HepG2 (cell line): ENCODE data around the gene OGFR. TPM values are rescaled to one million over a fixed set of nuclear protein-coding genes. Genes with fewer than 3 reads are reported as not detected.

Experiments
- ELF1 ChIP-seq: sonication (generic); formaldehyde crosslinking; IDR thresholded peaks from 2 replicates; pipeline ENCODE4 v1.4.0; 2020; ENCODE audit warnings: missing genetic modification reagents
- GLI4 ChIP-seq: sonication (generic); formaldehyde crosslinking; IDR thresholded peaks from 2 replicates; pipeline ENCODE4 v1.5.1; 2020; ENCODE audit warnings: missing genetic modification reagents, mild to moderate bottlenecking, moderate library complexity, borderline replicate concordance
- HMG20A ChIP-seq: IDR thresholded peaks from 2 replicates; pipeline ENCODE4 v1.6.1; 2016; ENCODE audit warnings: borderline replicate concordance
- HNRNPUL1 ChIP-seq: fragments of 200-400 bp; formaldehyde crosslinking; IDR thresholded peaks from 2 replicates; pipeline ENCODE4 v1.6.1; 2017; ENCODE audit warnings: low read depth, mild to moderate bottlenecking, low read length, moderate library complexity
- MYPOP ChIP-seq: sonication (generic); formaldehyde crosslinking; IDR thresholded peaks from 2 replicates; pipeline ENCODE4 v1.8.1; 2023; ENCODE audit warnings: mild to moderate bottlenecking, moderate library complexity, missing genetic modification reagents
- NCOA5 ChIP-seq: sonication (generic); formaldehyde crosslinking; IDR thresholded peaks from 2 replicates; pipeline ENCODE4 v1.4.0; 2020; ENCODE audit warnings: missing genetic modification reagents
- PREB ChIP-seq: sonication (generic); formaldehyde crosslinking; IDR thresholded peaks from 2 replicates; pipeline ENCODE4 v1.4.0; 2020; ENCODE audit warnings: missing genetic modification reagents
- PRPF4 ChIP-seq: fragments of 200-400 bp; formaldehyde crosslinking; IDR thresholded peaks from 2 replicates; pipeline ENCODE4 v1.6.1; 2016; ENCODE audit warnings: low read length, low read depth; ENCODE audit not compliant: poor library complexity, severe bottlenecking
- PTBP1 ChIP-seq: fragments of 200-400 bp; formaldehyde crosslinking; IDR thresholded peaks from 2 replicates; pipeline ENCODE4 v1.6.1; 2018; ENCODE audit warnings: low read length, low read depth; ENCODE audit not compliant: poor library complexity, severe bottlenecking
- RAD51 ChIP-seq: fragments of 450-650 bp; IDR thresholded peaks from 2 replicates; pipeline ENCODE4 v1.6.1; 2016; ENCODE audit warnings: borderline replicate concordance
- SCMH1 ChIP-seq: sonication (generic); formaldehyde crosslinking; IDR thresholded peaks from 2 replicates; pipeline ENCODE4 v1.9.0; 2021; ENCODE audit warnings: missing genetic modification reagents, mild to moderate bottlenecking, borderline replicate concordance
- SMC3 ChIP-seq: IDR thresholded peaks from 2 replicates; pipeline ENCODE4 v1.6.1; 2011; ENCODE audit warnings: low read length, improper control_type of control experiment
- U2AF1 ChIP-seq: fragments of 200-400 bp; formaldehyde crosslinking; optimal IDR thresholded peaks from 2 replicates; pipeline ENCODE3; 2017; ENCODE audit warnings: mild to moderate bottlenecking, low read depth, low read length
- ZBTB20 ChIP-seq: sonication (generic); formaldehyde crosslinking; IDR thresholded peaks from 2 replicates; pipeline ENCODE4 v1.8.1; 2023; ENCODE audit warnings: missing genetic modification reagents, low read depth, mild to moderate bottlenecking, borderline replicate concordance
- ZFYVE20 ChIP-seq: sonication (generic); formaldehyde crosslinking; IDR thresholded peaks from 2 replicates; pipeline ENCODE4 v1.8.0; 2023; ENCODE audit warnings: low read depth, mild to moderate bottlenecking, moderate library complexity, missing genetic modification reagents, borderline replicate concordance
- ZNF136 ChIP-seq: sonication (generic); formaldehyde crosslinking; IDR thresholded peaks from 2 replicates; pipeline ENCODE4 v1.8.1; 2022; ENCODE audit warnings: low read depth, mild to moderate bottlenecking, moderate library complexity, missing genetic modification reagents
- ZNF224 ChIP-seq: sonication (generic); formaldehyde crosslinking; IDR thresholded peaks from 2 replicates; pipeline ENCODE4 v1.5.0; 2020; ENCODE audit warnings: mild to moderate bottlenecking, missing genetic modification reagents
- ZNF414 ChIP-seq: sonication (generic); formaldehyde crosslinking; IDR thresholded peaks from 2 replicates; pipeline ENCODE4 v1.5.0; 2020; ENCODE audit warnings: missing genetic modification reagents
- polyA plus RNA-seq, 8 experiments: library from polyadenylated mRNA; depleted of rRNA in 3 of 8; stranded (reverse) in 7 of 8; unstranded in 1 of 8; fragments of >200 nt; fragmentation: Illumina TruSeq in 4 of 8; extraction: Trizol in 4 of 8; gene quantifications; 2 replicates each; pipeline versions ENCODE4 v1.2.1 to v1.2.3, GENCODE V29; 2011 to 2016; ENCODE audit warnings: low read depth in 4 of 8, missing spikeins in 1 of 8, mixed read lengths in 1 of 8; ENCODE audit not compliant: insufficient read depth in 1 of 8
- total RNA-seq, 5 experiments: library from RNA; depleted of rRNA; stranded (reverse); fragments of >200 nt; fragmentation: Illumina TruSeq; extraction: Trizol; gene quantifications; 2 replicates each; pipeline ENCODE4 v1.2.3, GENCODE V29; 2016; ENCODE audit warnings: low read depth in 1 of 5
- TF ChIP-seq, protein P1 (sequence below): sonication (generic); formaldehyde crosslinking; IDR thresholded peaks from 2 replicates; pipeline ENCODE4 v1.4.0; 2020; ENCODE audit warnings: mild to moderate bottlenecking, missing genetic modification reagents

OGFR gene
- total and polyA plus RNA-seq, 2 of the 13 experiments (the other 11 are each of a cell fraction or from before 2014, with no cell fraction given), result 47.7 to 81.8 TPM

DNA sequence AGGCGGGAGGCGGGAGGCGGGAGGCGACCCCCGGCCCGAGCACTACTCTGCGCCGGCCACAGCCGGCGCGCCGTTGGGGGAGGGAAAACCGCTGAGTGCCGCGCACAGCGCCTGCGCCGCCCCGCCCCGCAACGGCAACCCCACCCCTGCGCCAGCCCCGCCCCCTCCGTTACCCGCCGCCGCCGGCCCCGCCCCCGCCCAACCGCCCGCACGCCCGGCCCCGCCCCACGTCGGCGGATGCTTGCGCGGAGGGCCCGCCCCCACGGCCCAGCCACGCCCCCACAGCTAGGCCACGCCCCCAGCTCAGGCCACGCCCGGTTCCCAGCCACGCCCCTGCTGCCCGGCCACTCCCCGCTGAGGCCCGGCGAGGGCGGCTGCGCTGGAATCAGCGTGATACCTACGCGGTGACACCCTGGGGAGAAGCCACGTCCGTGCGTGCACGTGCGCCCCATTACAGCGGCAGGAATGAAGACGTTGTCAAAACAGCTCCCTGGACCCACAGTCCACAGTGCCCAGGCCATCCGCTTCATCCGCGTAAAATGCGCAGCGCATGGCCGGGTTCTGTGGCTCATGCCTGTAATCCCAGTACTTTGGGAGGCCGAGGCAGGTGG lies 57.2 kb downstream of the OGFR start, which contains the start of gene TCFL5 (continued):
- no peak for TF ChIP-seq SMC3
- TF ChIP-seq PRPF4, result no peak
- peak; percentile 98 for TF ChIP-seq GLI4 (CRISPR knock-in tag)
- TF ChIP-seq ZNF224 (CRISPR knock-in tag), result no peak; the same call in 1 of the 2 replicates
- TF ChIP-seq ZNF136, result peak; percentile 96
- no peak for TF ChIP-seq PTBP1
- TF ChIP-seq ZBTB20 (CRISPR knock-in tag), result peak; percentile 91
- no peak for TF ChIP-seq U2AF1
- 0 out of 2 replicates have a peak, but pooled peaks have one; percentile 69 for TF ChIP-seq ZNF414 (CRISPR knock-in tag)
- no peak for TF ChIP-seq HNRNPUL1
- TF ChIP-seq SCMH1, result no peak
- TF ChIP-seq PREB, result peak; percentile 94; the same call in 1 of the 2 replicates
- no peak for TF ChIP-seq RAD51
- TF ChIP-seq HMG20A, result peak; percentile 38; the same call in 1 of the 2 replicates
- TF ChIP-seq ZFYVE20 (CRISPR knock-in tag), result no peak
- TF ChIP-seq NCOA5 (CRISPR knock-in tag), result no peak
- TF ChIP-seq ELF1, result peak; percentile 62
- TF ChIP-seq, protein P1, sequence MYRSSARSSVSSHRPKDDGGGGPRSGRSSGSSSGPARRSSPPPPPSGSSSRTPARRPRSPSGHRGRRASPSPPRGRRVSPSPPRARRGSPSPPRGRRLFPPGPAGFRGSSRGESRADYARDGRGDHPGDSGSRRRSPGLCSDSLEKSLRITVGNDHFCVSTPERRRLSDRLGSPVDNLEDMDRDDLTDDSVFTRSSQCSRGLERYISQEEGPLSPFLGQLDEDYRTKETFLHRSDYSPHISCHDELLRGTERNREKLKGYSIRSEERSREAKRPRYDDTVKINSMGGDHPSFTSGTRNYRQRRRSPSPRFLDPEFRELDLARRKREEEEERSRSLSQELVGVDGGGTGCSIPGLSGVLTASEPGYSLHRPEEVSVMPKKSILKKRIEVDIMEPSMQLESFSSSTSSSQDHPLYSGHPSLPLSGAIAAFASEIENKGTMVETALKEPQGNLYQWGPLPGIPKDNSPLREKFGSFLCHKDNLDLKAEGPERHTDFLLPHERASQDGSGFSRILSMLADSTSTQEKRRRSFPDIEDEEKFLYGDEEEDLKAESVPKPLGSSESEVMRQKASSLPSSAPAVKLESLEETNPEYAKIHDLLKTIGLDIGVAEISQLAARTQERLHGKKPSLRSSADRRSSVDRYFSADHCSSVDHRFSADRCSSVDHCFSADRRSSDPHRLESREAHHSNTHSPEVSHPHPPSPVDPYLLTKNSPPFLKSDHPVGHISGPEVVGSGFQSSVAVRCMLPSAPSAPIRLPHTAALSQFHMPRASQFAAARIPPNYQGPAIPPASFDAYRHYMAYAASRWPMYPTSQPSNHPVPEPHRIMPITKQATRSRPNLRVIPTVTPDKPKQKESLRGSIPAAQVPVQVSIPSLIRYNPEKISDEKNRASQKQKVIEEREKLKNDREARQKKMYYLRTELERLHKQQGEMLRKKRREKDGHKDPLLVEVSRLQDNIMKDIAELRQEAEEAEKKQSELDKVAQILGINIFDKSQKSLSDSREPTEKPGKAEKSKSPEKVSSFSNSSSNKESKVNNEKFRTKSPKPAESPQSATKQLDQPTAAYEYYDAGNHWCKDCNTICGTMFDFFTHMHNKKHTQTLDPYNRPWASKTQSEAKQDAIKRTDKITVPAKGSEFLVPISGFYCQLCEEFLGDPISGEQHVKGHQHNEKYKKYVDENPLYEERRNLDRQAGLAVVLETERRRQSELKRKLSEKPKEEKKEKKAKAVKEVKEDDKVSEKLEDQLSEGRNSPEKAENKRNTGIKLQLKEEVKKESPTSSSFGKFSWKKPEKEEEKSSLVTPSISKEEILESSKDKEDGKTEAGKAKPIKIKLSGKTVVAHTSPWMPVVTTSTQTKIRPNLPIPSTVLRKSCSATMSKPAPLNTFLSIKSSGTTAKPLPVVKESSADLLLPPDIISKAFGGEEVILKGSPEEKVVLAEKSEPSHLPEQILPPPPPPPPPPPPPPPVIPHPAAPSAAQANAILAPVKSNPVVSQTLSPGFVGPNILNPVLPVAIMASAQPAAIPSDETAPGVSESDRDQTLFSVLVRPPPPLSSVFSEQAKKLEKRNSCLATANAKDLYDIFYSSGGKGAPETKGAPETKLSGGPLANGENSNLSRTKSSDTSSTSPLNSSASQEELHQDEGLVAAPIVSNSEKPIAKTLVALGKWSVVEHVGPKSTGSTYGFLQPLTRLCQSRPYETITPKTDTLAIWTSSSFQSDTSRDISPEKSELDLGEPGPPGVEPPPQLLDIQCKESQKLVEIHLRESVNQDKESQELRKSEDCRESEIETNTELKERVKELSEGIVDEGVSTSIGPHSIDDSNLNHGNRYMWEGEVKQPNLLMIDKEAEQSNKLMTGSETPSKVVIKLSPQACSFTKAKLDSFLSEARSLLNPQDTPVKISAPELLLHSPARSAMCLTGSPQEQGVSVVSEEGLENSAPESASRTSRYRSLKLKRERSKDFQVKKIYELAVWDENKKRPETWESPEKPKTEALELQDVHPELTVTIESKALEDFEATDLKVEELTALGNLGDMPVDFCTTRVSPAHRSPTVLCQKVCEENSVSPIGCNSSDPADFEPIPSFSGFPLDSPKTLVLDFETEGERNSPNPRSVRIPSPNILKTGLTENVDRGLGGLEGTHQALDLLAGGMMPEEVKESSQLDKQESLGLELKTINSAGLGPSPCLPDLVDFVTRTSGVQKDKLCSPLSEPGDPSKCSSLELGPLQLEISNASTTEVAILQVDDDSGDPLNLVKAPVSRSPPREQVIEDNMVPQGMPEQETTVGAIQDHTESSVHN (CRISPR knock-in tag), result peak; percentile 95
- peak; percentile 94 for TF ChIP-seq MYPOP (CRISPR knock-in tag)
